Measurements from ENCODE around the gene UBXN2A. TPM values are rescaled to one million over a fixed set of nuclear protein-coding genes. Genes with fewer than 3 reads are reported as not detected.

UBXN2A gene
- total RNA-seq, 1 experiment from 2014 or later = 19.7 TPM

DNA sequence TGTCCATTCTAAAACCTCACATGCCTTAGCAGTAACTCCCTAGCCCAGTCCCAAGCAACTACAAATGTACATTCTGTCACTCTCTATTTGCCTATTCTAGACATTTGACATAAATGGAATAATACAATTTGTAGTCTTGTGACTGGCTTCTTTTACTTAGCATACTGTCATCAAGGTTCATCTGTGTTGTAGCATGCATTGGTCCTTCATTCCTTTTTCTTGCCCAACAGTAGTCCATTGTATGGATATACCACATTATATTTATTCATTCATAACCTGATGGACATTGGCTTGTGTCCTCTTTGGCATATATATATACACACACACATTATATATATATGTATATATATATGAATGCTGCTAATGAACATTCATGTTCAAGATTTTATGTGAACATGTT is 67.4 kb downstream of the UBXN2A start:
- Histone ChIP-seq H2AK5ac (ENCODE audit: insufficient read length, low read length) (no peak overlapping the region), H3T11ph (ENCODE audit: low read length) (no peak overlapping the region), H4K20me1 (ENCODE audit: control insufficient read depth, insufficient read depth, insufficient read length) (no peaks in the 10 kb centered on the region), H3K9me3 (ENCODE audit: control insufficient read depth, low read depth, low read length) (no peaks in the 10 kb centered on the region), H3K23me2 (ENCODE audit: insufficient read length, low read depth, low read length, poor library complexity, severe bottlenecking) (no peaks in the 10 kb centered on the region), H3K79me2 (ENCODE audit: insufficient read depth, low read length) (no peaks in the 10 kb centered on the region), H4K8ac (replicated peaks; ENCODE audit: insufficient read length, low read depth, low read length) (no peak overlapping the region), H3K14ac (ENCODE audit: insufficient read depth, low read length) (no peak overlapping the region), H2BK12ac (ENCODE audit: insufficient read length, low read depth, low read length) (no peak overlapping the region), H3K9ac (ENCODE audit: extremely low read depth, insufficient read length, low read length) (no peak overlapping the region), H2BK120ac (ENCODE audit: low read depth, low read length, poor library complexity, severe bottlenecking) (no peak overlapping the region), H3K79me1 (ENCODE audit: insufficient read depth, low read depth, low read length, poor library complexity, severe bottlenecking) (no peaks in the 10 kb centered on the region), H4K5ac (ENCODE audit: insufficient read length, low read depth, low read length) (no peak overlapping the region), H4K91ac (ENCODE audit: insufficient read length, low read depth, low read length) (no peak overlapping the region), H2AFZ (ENCODE audit: low read length) (no peak overlapping the region), H3K18ac (ENCODE audit: insufficient read length, low read depth, low read length) (no peak overlapping the region), H3K4me2 (ENCODE audit: insufficient read depth, insufficient read length, low read length) (no peak overlapping the region), H2BK20ac (ENCODE audit: low read depth, low read length, poor library complexity, severe bottlenecking) (no peak overlapping the region), H3K27me3 (ENCODE audit: insufficient read depth, low read length) (no peaks in the 10 kb centered on the region; the same call in 1 of the 2 replicates), H3K27ac (ENCODE audit: insufficient read length, low read depth, low read length) (no peak overlapping the region), H3K23ac (ENCODE audit: insufficient read length, low read depth, low read length) (no peak overlapping the region), H2BK15ac (ENCODE audit: low read depth, low read length) (no peak overlapping the region), H3K4ac (ENCODE audit: low read depth, low read length) (no peak overlapping the region), H2BK5ac (ENCODE audit: insufficient read length, low read length) (no peak overlapping the region), H3K4me1 (ENCODE audit: insufficient read depth, low read length) (no peaks in the 10 kb centered on the region; the same call in 1 of the 2 replicates), H3K56ac (ENCODE audit: insufficient read length, low read depth, low read length) (no peak overlapping the region)
- H3K27ac Mint-ChIP-seq = no peak overlapping the region
- TF ChIP-seq, protein P1, sequence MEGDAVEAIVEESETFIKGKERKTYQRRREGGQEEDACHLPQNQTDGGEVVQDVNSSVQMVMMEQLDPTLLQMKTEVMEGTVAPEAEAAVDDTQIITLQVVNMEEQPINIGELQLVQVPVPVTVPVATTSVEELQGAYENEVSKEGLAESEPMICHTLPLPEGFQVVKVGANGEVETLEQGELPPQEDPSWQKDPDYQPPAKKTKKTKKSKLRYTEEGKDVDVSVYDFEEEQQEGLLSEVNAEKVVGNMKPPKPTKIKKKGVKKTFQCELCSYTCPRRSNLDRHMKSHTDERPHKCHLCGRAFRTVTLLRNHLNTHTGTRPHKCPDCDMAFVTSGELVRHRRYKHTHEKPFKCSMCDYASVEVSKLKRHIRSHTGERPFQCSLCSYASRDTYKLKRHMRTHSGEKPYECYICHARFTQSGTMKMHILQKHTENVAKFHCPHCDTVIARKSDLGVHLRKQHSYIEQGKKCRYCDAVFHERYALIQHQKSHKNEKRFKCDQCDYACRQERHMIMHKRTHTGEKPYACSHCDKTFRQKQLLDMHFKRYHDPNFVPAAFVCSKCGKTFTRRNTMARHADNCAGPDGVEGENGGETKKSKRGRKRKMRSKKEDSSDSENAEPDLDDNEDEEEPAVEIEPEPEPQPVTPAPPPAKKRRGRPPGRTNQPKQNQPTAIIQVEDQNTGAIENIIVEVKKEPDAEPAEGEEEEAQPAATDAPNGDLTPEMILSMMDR (conservative IDR thresholded peaks at IDR 0.05) = no peak
- no peaks in the 10 kb centered on the region for H3K36me3 Mint-ChIP-seq (ENCODE audit: insufficient read depth in 1 of 3, low read depth in 3 of 3)
- H3K27me3 Mint-ChIP-seq (ENCODE audit: low read depth) = peaks cover 15% of the 10 kb centered on the region
- DNase-seq = no peak
- H3K4me3 Mint-ChIP-seq = no peak overlapping the region
- no peaks in the 10 kb centered on the region for H3K9me3 Mint-ChIP-seq
- H3K4me1 Mint-ChIP-seq = peaks cover 20 to 21% of the 10 kb centered on the region in 2 experiments
